HG02588 (cell line): ENCODE measurements around the gene ITPK1.

Experiments
- ATAC-seq: cut with Tn5 transposase; IDR thresholded peaks from one replicate; pipeline ENCODE4 v1.9.1; 2021; ENCODE audit warnings: mild to moderate bottlenecking, moderate library complexity; ENCODE audit not compliant: unreplicated experiment

ITPK1 gene

GRCh38 chr14:92973798-92974372 is 141.8 kb downstream of the ITPK1 start:
- no peak for ATAC-seq

GRCh38 chr14:92973261-92973797 is 142.4 kb downstream of the ITPK1 start:
- no peak for ATAC-seq

GRCh38 chr14:92971601-92972180 is 144.0 kb downstream of the ITPK1 start:
- ATAC-seq: no peak

DNA sequence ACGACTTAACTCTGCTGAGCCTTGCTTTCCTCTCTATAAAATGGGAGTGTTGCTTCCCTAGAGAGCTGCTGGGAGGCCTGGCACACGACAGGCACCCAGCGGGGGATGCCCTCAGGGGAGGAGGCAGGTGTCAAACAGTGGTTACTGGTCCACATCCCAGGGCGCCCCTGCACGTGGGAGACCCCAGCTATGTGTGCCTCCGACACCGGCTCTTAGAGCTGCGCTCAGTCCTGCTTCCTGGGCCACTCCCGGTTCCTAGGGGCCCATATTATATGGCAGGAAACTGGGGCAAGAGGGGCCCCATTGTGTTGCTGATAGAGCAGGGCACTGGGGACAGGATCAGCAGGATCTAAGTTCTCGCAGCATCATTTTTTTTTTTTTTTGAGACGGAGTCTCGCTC is 145.5 kb downstream of the ITPK1 start:
- ATAC-seq: no peak

DNA sequence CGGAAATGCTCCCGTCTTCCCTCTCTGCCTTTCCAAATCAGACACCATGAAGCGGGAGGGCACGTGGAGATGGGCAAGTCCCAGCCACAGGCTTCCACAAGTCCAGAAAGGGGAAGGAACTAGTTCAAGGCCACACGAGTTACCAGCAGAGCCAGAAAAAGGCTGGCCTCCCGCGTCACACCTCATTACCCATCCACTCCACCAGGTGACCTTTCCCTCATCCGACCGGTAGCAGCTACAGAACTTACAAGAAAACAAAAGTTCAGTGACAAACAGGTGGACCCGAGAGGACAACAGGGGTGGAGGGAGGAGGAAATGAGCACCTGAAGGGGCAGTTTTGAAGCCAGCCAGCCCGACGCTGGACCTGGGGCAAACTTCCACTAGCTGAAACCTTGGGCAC is 145.9 kb downstream of the ITPK1 start:
- no peak for ATAC-seq

GRCh38 chr14:92969430-92969829 is 146.3 kb downstream of the ITPK1 start:
- no peak for ATAC-seq

- ATAC-seq: no peak
These were observed 147.3 kb downstream of the ITPK1 start for GRCh38 chr14:92968291-92969020.

DNA sequence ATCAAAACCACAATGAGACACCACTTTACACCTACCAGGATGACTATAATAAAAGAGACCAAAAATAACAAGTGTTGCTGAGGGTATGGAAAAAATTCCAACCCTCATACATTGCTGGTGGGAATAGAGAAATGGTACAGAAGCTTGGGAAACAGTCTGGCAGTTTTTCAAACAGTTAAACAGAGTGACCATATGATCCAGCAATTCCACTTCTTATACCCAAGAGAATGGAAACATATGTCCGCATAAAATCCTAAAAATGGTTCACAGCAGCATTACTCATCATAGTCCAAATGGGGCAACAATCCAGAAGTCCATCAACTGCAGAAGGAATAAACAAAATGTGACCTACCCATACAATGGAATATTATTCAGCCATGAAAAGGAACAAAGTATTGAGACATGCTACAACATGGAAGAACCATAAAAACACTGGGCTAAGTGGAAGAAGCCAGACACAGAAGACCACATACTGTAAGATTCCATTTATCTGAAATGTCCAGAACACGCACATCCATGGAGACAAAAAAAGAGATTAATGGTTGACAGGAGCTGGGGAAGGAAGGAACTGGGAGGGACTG is 148.3 kb downstream of the ITPK1 start:
- no peak for ATAC-seq

GRCh38 chr14:92965281-92965680 is 150.4 kb downstream of the ITPK1 start:
- no peak for ATAC-seq

DNA sequence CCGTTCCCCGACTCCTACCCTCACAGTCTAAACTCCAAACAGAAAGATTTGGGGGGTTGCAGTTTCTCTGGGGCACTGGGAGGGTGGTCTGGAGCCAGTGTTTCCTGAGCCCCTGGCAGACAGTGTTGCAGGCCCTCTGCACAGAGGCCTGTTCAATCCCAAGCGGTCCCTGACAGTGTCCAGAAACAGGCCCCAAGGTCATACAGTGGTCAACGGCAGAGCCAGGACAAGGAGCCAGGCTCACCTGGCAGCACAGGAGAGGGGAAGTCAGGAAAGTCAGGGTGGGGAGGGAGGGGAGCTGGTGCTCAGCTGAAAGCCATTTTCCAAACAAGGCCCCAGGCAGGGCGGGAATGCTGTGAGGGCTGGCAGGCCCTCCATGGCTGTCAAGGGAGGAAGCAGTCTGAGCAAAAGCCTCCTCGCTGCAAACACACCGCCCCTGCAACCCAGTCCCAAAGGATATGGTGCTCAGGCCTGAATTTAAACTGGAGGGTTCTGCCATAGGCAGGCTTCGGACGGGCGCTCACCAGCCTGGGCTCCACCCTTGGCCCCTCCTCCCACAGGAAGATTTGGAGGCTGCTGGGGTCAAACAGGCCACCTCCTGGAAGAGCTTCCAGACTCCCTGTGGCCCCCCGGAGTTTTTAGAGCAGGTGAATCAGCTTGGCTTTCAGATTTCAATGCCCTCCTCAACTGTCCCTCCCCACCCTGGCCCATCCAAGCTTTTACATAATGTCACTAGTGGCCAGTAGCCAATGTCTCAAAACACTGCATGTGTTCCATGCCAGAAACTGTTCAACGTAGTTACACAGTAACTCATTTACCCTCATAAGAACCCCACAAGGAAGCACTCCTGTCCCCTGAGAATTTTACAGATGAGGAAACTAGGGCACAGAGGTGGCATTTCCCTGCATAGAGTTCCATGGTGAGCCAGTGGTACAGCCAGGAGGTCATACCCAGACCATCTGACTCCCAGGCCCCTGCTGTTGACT is 151.3 kb downstream of the ITPK1 start:
- ATAC-seq: no peak

DNA sequence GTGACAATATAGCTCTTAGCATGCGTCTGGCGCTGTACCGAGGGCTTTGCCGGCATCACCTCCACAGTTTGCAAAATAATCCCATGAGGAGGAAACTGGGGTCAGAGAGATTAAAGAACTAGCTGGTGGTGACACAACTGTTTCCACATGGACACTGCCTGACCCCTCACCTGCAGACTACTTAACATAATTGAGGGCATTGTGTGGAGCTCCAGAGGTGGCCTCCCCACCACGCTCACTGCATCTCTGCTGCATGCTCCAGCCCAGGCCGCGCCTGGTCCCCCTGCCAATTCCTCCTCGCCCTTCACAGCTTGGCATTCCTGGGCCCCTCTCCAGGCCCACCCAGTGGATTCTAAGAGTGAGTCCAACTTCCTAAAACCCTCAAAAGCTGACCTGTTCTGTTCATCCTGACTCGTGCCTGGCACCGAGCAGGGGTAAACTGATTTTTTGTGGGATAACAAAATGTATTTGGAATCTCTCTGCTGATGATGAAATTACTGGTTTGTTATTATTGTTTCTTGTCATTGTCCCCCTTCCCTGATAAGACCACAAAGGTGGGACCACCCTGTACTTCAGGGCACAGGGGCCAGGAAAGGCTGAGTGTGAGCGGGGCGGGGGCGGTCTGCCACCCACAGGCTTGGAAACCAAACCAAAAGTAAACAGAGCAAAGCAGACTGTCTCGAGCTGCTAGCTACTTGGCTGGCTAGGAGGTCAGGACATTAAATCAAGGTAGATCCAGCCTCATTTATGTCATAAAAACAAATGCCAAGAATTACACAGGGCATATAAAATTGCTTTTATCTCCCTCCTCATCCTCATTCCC is 152.2 kb downstream of the ITPK1 start:
- no peak for ATAC-seq

DNA sequence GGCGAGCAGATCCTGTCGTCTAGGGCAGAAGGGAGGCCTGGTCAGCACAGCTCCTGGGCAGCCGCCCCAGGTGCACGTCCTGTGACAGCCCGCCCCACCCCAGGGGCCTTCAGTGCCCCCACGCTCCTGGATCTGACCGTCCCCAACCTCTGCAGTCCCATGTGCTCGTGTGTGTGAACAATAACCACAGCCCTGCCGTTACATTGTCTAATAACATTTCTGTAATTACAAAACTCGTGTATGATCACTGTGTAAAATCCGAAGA is 153.0 kb downstream of the ITPK1 start:
- ATAC-seq: no peak

DNA sequence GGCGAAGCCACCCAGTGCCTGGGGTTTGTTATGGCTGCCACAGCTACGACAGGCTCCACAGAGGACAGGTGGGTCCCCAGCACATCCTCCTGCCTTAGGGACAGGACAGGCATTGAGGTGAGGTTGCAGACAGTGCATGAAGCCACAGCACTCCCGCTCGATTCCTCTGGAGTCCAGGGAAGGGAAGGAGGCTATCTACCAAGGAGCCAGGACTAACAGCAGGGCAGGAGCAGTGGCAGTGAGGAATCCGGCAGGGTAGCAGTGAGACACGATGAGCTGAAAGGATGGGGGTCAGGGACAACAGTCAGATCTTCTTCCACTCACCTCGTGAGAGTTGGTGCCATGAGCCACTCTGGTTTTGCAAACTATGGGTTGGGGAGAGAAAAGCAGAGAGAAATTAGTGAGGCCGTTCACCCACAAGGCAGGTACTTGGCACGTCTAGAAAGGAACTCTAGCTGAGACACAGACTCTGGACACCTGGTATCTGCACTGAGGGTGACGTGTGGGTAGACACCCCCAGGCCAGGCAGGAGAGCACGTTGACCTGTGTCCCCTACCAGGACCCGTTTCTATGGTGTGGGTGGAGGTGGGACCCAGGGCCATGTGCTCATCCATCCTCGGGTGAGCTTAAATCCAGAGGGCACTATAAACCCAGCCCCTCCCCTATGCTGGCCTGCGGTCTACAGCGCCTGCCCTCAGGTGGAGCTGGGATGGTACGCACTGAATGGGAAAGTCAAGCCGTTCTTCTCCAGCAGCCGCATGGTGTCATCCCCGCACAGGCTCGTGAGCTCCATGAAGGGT is 153.5 kb downstream of the ITPK1 start:
- no peak for ATAC-seq

DNA sequence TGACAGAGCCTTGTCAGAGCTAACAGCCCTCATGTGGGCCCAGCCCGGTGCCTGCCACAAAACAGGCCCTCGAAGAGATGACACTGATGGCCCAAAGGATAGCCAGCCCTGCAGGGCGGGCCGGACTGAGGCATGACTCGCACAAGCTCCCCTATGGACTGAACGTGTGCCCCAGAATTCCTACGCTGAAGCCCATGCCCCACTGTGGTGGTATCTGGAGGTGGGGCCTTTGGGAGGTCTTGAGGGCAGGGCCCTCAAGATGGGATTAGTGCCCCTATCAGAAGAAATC is 154.2 kb downstream of the ITPK1 start:
- no peak for ATAC-seq

DNA sequence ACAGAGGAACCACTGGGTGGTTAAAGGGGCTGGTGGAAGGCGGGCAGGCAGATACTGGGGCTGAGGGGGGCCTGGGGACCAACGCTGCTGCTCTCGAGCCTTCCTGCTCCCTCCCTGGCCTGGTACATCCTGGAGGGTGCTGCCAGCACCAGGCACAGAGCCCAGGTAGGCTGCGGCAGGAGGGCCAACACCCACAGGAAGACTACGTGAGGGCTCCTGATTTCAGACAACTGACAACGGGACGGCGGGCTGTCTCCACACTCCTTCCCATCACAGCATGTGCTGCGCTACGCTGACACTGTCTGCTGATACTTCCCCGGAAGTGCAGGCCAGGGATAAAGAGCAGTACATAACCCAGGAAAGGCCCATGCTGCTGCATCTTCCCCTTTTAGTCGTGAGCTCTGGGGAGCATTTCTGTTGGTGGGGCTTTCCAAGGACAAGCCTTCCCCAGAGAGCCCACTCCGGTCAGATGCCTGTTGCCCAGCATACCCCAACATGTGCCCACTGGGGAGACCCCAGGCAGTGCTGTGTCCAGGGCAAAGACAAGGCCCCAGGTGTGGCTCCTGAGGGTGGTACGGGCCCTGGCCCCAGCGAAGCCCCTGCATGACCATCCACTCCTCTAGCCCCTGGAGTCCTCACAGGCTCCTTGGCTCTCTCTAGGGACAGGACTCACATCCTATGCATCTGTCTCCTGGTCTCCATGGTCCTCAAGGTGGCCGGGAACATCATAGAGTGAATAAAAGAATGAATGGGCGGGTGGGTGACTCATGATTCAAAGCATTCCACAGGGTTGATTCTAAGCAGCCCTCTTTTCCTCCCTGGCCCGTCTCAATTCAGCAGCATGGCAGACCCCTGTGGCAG is 154.8 kb downstream of the ITPK1 start:
- no peak for ATAC-seq

- ATAC-seq: no peak
These were observed 155.7 kb downstream of the ITPK1 start for GRCh38 chr14:92959761-92960680.

DNA sequence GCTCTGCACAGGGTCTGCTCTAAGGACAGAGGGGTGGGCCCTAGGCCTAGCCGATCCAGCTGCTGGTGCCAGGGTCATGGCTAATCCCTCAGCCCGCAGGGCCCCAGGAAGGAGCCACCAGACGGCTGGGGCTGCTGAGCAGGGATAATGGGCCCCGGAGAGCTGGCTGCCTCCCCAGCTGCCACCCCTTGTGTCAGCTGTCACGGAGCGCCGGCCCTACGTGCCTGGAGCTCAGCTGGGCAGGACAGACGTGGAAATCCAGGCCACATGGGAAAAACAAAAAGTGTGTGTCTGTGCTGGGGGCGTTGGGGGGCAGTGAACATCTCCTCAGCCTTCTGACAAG is 156.6 kb downstream of the ITPK1 start:
- no peak for ATAC-seq
